Iris pigment epithelial cell (primary cell): Measurements from ENCODE around the gene NSUN3.
A peak's percentile ranks its signal among the peaks of the same experiment; 100 is the strongest.
"Not testable (repeated sequence)": the region's sequence is repeated elsewhere in the genome, so short reads cannot be mapped to it uniquely, and the experiment has no call there.

Experiments
- DNase-seq: peaks from one replicate; pipeline ENCODE4 v3.0.0-alpha.2; 2011; ENCODE audit warnings: low read depth

The NSUN3 gene

GRCh38 chr3:94069194-94069813 is 6.4 kb downstream of the NSUN3 start:
- peak; percentile 27 for DNase-seq

DNA sequence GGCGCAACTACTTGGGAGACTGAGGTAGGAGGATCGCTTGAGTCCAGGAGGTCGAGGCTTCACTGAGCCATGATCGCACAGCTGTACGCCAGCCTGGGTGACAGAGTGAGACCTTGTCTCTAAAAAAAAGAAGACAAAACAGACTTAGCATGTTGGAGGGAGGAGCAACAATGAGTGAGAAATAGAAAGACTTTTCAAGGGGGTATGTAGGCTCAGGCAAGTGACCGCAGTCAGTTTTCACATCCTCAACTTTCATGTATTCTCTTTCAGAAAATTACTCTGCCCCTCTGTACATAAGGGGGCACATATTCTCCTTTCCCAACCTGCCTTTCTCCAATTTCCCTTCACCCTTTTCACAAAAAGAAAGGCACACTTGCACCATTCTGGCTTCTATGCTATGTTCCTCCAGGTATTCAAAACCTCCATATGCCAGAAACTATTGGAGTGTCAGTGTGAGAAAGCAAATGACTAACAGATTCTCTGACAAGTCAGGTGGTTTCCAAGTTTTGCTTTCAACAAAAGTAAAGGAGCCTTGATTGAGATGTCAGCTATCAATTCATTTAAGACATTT is 7.6 kb downstream of the NSUN3 start:
- DNase-seq, result no peak

DNA sequence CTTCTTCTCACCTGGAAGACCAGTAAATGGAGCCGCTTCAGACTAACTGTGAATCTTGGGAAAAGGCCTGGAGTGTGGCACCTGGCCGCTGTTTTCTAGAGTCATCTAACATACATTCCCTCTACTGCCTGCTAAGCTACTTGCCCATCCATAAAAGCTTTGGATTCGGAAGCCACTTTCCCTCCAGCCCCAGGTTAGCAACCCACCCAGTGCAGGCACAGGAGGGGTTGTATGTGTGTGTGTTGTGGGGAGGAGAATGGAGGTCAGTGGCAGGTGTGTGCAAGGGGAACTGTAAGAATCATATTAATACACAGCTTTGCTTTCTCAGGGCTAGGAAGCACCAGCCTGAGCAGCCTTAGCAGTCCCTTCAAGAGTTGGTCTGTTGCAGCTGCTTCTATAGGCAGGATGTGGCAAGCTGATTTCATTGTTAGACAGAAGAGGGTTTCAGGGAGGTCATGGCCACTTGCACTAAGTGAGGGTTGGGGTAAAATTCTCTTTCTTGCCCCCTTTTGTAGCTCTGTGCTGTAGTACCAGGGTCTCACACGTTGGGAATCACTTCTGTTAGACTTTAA is 8.9 kb downstream of the NSUN3 start:
- DNase-seq, result no peak

DNA sequence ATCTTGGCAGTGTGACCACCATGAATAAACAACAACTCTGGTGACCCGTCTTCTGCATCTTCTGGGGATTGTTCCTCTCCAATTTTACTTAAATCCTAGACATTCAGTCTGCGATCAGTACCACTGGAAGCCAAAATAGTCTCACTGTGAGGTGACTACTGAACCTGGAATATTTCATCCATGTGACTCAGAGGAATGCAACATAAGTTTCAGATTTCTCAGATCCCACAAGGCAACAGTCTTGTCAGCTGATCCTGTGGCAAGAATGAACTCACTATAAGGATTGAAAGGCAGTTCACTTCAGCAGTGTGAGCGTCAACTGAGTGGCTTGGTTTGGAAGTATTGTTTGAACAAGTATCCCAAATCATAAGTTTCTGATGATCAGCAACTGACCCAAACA is 13.2 kb downstream of the NSUN3 start:
- DNase-seq, result peak; percentile 77

- not testable (repeated sequence) for DNase-seq
Measured at GRCh38 chr3:94080552-94080951, 17.7 kb downstream of the NSUN3 start.

GRCh38 chr3:94081884-94082283 is 19.0 kb downstream of the NSUN3 start:
- DNase-seq, result no peak

- no peak for DNase-seq
Measured at GRCh38 chr3:94082391-94082937, 19.6 kb downstream of the NSUN3 start.

- DNase-seq, result no peak
Measured at GRCh38 chr3:94083261-94083660, 20.4 kb downstream of the NSUN3 start.

DNA sequence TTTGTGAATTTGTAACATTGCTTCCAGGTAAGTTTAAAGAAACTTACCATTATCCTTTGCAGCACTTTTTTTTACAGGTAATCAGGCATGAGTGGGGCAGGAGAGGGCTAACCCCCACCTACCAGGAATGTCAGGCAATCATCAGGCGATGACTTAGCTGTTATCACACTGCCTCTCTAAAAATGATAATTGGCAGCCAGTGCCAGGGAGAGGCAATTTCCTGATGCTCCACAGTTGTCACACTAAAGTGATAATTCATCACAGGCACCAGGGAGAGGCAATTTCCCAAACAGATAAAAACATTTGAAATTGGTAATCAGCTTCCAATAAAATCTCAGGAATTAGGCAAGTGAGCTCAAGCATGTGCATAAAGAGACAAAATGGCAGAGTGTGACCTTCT is 26.3 kb downstream of the NSUN3 start:
- no peak for DNase-seq

- DNase-seq, result no peak
Measured at GRCh38 chr3:94092086-94092485, 29.2 kb downstream of the NSUN3 start.

GRCh38 chr3:94093151-94093550 is 30.3 kb downstream of the NSUN3 start:
- DNase-seq, result no peak

- no peak for DNase-seq
Measured at GRCh38 chr3:94095111-94095510, 32.2 kb downstream of the NSUN3 start.

- DNase-seq, result peak; percentile 68
Measured at GRCh38 chr3:94098452-94098851, 35.6 kb downstream of the NSUN3 start.

GRCh38 chr3:94099311-94099710 is 36.5 kb downstream of the NSUN3 start:
- no peak for DNase-seq

DNA sequence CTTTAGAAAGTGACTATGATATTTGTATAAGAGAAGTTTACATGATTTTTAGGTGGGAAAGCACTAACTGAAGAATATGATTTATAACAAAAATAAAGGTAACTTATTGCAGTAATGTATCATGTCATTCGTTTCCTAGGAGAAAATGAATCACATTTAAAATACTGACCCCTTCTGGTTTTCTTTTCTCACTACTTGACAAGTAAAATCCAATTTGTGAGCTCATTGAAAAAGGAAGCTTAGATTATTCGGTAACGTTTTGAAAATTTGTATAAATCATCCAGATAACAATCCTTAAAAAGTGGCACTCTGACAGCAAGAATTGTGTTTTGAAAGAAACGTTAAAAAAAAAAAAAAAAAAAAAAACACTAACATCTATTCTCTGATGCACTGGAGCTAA is 39.0 kb downstream of the NSUN3 start:
- DNase-seq, result peak; percentile 55

- no peak for DNase-seq
Measured at GRCh38 chr3:94106268-94106667, 43.4 kb downstream of the NSUN3 start.

DNA sequence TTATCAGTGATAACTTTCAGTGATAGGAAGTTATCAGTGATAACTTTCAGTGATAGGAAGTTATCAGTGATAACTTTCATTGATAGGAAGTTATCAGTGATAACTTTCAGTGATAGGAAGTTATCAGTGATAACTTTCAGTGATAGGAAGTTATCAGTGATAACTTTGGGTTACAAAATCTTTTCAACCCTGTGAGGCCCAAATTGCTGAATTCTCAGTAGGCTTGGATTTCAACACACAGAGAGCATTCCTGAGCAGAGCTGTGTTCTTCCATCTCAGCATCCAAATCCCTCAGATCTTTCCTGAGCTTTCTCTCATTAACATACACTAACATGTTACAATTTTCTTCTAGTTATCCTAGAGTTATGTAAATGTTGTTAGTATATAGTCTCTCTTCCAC is 47.4 kb downstream of the NSUN3 start:
- DNase-seq, result not testable (repeated sequence)

DNA sequence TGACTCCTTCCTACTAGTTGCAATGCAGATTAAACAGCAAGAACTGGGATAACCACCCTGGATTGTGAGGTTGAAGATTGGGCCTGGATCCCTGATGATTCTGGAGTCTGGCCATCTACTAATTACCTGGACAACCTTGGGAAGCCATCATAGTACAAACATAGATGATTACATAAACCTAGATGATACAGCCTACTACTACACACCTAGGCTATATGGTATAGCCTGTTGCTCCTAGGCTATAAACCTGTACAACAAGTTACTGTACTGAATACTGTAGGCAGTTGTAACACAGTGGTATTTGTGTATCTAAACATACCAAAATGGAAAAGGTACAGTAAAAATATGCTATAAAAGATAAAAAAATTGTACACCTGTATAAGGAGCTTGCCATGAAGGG is 48.0 kb downstream of the NSUN3 start:
- no peak for DNase-seq

GRCh38 chr3:94114666-94115065 is 51.8 kb downstream of the NSUN3 start:
- no peak for DNase-seq

GRCh38 chr3:94115482-94115881 is 52.6 kb downstream of the NSUN3 start:
- peak; percentile 45 for DNase-seq

- peak; percentile 49 for DNase-seq
Measured at GRCh38 chr3:94117729-94118128, 54.9 kb downstream of the NSUN3 start.

DNA sequence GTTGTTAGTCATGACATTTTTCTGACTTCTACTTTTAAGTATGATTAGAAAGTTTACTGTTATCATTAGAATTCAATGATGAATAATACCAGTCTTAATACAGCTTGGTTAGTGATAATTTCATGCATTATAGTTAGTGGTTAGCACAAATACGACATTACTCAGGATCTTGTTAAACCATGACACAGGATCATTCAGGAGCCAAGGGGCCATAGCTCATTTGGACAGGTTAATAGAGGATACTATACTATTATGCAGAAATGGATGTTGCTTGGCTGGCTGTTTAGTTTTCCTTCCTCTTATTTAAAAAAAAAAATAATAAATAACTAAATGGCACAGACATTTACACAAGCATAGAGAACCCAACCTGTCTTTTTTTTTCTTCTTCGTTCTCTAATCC is 55.5 kb downstream of the NSUN3 start:
- DNase-seq, result no peak

GRCh38 chr3:94121161-94121560 is 58.3 kb downstream of the NSUN3 start:
- DNase-seq, result no peak

DNA sequence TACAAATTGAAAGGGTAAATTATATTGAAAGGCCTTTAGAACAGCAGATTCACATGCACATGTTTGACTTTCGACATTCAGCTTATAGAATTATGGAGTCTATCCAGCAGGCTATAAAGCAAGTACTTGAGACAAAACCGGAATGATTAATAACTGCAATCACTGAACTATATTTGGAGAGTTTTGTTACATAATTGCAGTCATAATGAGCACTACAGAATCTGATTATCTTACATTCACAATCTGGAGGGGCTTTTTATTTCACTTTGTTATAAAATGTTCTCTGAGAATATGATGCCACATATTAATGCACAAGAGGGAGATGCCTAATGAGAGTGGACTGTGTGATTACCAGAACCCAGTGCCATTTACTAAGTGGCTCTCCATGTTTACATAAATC is 64.3 kb downstream of the NSUN3 start:
- no peak for DNase-seq
